C4-2B (cell line): ENCODE data around the gene PPP4C.

Experiments used
- ZFX ChIP-seq: fragments of 450-650 bp; IDR thresholded peaks from 2 replicates; pipeline ENCODE4 v1.6.1; 2017
- TF ChIP-seq, protein P1 (sequence below): fragments of 450-650 bp; conservative IDR thresholded peaks from 2 replicates; pipeline ENCODE4 v1.5.1; 2017; ENCODE audit warnings: mild to moderate bottlenecking

DNA sequence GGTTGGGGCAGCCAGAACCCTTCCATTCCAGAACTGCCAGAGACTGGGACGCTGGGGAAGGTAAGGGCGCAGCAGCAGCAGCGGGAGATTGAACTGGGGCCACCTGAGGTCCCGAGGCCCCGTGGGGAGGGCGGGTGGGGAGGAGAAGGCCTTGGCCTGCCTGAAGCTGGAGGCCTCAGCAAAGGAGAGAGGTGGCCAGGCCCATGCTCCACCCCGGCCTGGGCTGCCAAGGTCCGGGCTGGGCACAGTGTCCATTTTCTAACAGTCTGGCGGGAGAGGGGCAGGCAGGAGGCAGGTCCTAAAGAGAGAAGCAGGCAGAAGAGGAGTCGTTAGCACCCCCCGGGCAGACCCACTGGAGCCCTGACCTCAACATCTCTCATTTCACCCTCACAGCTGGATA, 38.6 kb downstream of the PPP4C start:
- TF ChIP-seq, protein P1, sequence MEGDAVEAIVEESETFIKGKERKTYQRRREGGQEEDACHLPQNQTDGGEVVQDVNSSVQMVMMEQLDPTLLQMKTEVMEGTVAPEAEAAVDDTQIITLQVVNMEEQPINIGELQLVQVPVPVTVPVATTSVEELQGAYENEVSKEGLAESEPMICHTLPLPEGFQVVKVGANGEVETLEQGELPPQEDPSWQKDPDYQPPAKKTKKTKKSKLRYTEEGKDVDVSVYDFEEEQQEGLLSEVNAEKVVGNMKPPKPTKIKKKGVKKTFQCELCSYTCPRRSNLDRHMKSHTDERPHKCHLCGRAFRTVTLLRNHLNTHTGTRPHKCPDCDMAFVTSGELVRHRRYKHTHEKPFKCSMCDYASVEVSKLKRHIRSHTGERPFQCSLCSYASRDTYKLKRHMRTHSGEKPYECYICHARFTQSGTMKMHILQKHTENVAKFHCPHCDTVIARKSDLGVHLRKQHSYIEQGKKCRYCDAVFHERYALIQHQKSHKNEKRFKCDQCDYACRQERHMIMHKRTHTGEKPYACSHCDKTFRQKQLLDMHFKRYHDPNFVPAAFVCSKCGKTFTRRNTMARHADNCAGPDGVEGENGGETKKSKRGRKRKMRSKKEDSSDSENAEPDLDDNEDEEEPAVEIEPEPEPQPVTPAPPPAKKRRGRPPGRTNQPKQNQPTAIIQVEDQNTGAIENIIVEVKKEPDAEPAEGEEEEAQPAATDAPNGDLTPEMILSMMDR, result no peak
- no peak for TF ChIP-seq ZFX
